ENCODE measurements around the gene IL1RAP.

IL1RAP gene

DNA sequence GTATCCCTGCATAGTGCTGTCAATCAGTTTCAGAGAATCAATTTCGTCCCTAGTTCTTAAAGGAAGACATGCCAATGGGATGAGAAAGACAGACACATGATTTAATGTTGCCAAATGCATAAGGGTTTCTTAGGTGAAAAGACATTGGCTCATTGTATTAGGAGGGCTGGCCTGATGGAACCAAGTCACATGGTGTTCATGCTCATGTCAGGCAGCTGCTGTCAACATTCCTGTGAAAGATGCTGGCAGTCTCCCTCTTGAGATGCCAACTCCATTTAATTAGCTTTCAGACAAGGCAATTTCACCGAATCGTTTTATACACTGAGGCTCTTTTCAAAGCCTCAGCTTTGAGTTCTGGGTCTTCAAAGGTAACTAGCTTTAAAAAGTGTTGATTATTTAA, 16.1 kb upstream of the IL1RAP start:
- no peaks in the 10 kb centered on the region for H3K27me3 ChIP-seq (ENCODE audit: insufficient read depth, poor library complexity, severe bottlenecking)
- no peak overlapping the region for H3K4me3 ChIP-seq (ENCODE audit: severe bottlenecking)
- TF ChIP-seq, protein P1, sequence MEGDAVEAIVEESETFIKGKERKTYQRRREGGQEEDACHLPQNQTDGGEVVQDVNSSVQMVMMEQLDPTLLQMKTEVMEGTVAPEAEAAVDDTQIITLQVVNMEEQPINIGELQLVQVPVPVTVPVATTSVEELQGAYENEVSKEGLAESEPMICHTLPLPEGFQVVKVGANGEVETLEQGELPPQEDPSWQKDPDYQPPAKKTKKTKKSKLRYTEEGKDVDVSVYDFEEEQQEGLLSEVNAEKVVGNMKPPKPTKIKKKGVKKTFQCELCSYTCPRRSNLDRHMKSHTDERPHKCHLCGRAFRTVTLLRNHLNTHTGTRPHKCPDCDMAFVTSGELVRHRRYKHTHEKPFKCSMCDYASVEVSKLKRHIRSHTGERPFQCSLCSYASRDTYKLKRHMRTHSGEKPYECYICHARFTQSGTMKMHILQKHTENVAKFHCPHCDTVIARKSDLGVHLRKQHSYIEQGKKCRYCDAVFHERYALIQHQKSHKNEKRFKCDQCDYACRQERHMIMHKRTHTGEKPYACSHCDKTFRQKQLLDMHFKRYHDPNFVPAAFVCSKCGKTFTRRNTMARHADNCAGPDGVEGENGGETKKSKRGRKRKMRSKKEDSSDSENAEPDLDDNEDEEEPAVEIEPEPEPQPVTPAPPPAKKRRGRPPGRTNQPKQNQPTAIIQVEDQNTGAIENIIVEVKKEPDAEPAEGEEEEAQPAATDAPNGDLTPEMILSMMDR (IDR thresholded peaks at IDR 0.05; ENCODE audit: poor library complexity, severe bottlenecking): no peak
- H3K4me1 ChIP-seq (ENCODE audit: insufficient read depth, poor library complexity, severe bottlenecking): no peaks in the 10 kb centered on the region
- H3K9me3 ChIP-seq (ENCODE audit: severe bottlenecking): no peaks in the 10 kb centered on the region
- no peak overlapping the region for H3K27ac ChIP-seq (ENCODE audit: poor library complexity, severe bottlenecking)
- ATAC-seq (ENCODE audit: low read depth): peak; percentile 60
- no peak for DNase-seq (ENCODE audit: low spot score)
- no peaks in the 10 kb centered on the region for H3K36me3 ChIP-seq (ENCODE audit: low read depth)

DNA sequence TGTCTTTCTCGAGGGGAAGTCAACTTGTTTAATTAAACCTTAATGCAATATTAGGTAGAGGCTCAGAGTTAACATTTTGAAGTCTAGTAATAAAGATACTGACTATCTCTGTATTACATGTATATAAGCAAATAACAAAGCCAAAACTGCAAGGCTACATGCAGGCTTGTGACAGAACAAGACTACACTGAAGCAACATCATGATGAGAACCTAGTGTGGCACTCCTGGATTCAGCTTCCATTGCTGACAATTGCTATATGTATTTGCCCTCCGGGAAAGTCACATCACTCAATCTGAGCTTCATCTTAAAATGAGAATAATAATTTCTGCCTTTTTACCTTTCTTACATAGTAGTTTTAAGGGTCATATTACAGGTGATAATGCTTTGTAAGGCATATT, 15.6 kb upstream of the IL1RAP start:
- Histone ChIP-seq H3K27me3 (ENCODE audit: insufficient read depth, poor library complexity, severe bottlenecking) (no peaks in the 10 kb centered on the region), H3K9me3 (ENCODE audit: severe bottlenecking) (no peaks in the 10 kb centered on the region), H3K27ac (ENCODE audit: poor library complexity, severe bottlenecking) (no peak overlapping the region), H3K4me3 (ENCODE audit: severe bottlenecking) (no peak overlapping the region), H3K36me3 (ENCODE audit: low read depth) (no peaks in the 10 kb centered on the region), H3K4me1 (ENCODE audit: insufficient read depth, poor library complexity, severe bottlenecking) (no peaks in the 10 kb centered on the region)
- no peak for DNase-seq (ENCODE audit: low spot score)
- TF ChIP-seq, protein P1 (IDR thresholded peaks at IDR 0.05; ENCODE audit: poor library complexity, severe bottlenecking): no peak
- ATAC-seq (ENCODE audit: low read depth): no peak

DNA sequence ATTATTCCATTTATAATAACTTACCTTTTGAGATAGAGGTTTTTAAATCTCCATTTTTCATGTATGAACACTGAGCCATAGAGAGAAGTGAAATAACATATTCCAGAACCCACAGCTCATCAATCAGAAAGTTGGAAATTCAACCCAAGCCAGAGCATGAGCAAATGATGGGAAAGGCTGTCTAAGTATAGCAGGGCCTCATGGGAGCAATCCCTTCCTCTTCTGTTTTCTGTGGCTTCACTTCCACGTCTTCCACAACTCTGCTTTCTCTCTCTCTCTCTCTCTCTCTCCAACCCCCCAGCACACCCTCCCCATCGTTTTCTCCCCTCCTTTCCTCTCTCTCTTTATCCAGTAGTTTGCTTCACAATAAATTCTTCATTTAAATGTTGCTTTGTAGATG, 14.8 kb upstream of the IL1RAP start:
- DNase-seq (ENCODE audit: low spot score) (no peak), ATAC-seq (ENCODE audit: low read depth) (no peak)
- H3K4me3 ChIP-seq (ENCODE audit: severe bottlenecking): no peak overlapping the region
- no peaks in the 10 kb centered on the region for H3K4me1 ChIP-seq (ENCODE audit: insufficient read depth, poor library complexity, severe bottlenecking)
- H3K36me3 ChIP-seq (ENCODE audit: low read depth): no peaks in the 10 kb centered on the region
- TF ChIP-seq, protein P1 (IDR thresholded peaks at IDR 0.05; ENCODE audit: poor library complexity, severe bottlenecking): no peak
- H3K27ac ChIP-seq (ENCODE audit: poor library complexity, severe bottlenecking): no peak overlapping the region
- H3K9me3 ChIP-seq (ENCODE audit: severe bottlenecking): no peaks in the 10 kb centered on the region
- no peaks in the 10 kb centered on the region for H3K27me3 ChIP-seq (ENCODE audit: insufficient read depth, poor library complexity, severe bottlenecking)

DNA sequence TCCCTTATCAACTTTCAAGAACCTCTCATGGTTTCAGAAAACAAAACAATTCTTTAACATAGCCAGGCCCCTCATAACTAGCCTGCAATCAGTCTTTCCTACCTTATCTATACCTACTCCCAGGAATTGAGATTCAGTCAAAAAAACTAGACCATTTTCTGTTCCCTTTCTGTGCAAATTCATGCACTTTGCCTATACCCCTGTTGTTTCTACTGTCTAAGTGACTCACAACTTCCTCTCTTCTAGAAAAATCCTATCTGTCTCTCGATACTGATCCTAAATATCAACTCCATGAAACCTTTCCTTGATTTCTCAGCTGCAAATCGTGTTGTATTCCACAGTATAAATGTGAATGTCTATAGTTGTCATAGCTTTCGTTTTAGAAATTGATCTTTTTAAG, 10.9 kb upstream of the IL1RAP start:
- TF ChIP-seq, protein P1 (IDR thresholded peaks at IDR 0.05; ENCODE audit: poor library complexity, severe bottlenecking): no peak
- Histone ChIP-seq H3K4me1 (ENCODE audit: insufficient read depth, poor library complexity, severe bottlenecking) (no peaks in the 10 kb centered on the region), H3K9me3 (ENCODE audit: severe bottlenecking) (no peaks in the 10 kb centered on the region), H3K36me3 (ENCODE audit: low read depth) (no peaks in the 10 kb centered on the region), H3K27ac (ENCODE audit: poor library complexity, severe bottlenecking) (no peak overlapping the region), H3K27me3 (ENCODE audit: insufficient read depth, poor library complexity, severe bottlenecking) (no peaks in the 10 kb centered on the region), H3K4me3 (ENCODE audit: severe bottlenecking) (no peak overlapping the region)
- ATAC-seq (ENCODE audit: low read depth): no peak
- no peak for DNase-seq (ENCODE audit: low spot score)

DNA sequence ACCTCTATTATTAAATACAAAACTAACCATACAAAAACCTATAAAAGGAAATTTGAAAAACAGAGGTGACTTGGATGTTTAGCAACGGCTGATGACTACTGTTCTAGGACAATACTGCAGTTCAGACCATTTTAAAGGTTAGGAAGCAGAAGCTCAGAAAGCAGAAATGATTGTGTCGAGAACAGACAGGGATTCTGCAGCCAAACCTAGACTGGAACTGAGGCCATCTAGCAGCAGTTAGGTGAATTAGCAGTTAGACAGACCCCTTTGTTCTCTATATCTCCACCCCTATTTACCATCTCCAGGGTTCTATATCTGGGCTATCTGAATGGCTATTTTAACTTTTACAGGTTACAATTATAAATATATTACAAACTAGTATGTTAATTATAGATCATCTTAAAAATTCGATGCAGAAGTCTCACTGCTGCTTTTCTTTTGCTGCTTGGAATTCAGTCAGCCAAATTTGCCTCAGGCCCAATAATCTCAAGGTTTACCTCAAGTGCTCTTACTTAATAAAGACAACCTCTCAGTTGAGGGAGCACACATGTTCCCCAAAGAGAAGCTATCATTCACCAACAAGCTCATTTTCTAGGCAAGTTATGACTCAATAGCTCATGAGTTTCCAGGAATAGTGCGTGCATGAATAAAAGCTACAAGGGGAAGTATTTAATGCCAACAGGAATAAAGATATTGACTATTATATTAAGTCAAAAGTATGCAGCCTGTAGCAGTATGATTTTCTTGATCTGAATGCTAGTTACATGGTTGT, 9.3 kb upstream of the IL1RAP start:
- DNase-seq (ENCODE audit: low spot score) (no peak), ATAC-seq (ENCODE audit: low read depth) (no peak)
- no peak overlapping the region for H3K4me3 ChIP-seq (ENCODE audit: severe bottlenecking)
- no peaks in the 10 kb centered on the region for H3K4me1 ChIP-seq (ENCODE audit: insufficient read depth, poor library complexity, severe bottlenecking)
- TF ChIP-seq, protein P1 (IDR thresholded peaks at IDR 0.05; ENCODE audit: poor library complexity, severe bottlenecking): peak; percentile 12
- H3K27ac ChIP-seq (ENCODE audit: poor library complexity, severe bottlenecking): no peak overlapping the region
- H3K9me3 ChIP-seq (ENCODE audit: severe bottlenecking): no peaks in the 10 kb centered on the region
- no peaks in the 10 kb centered on the region for H3K27me3 ChIP-seq (ENCODE audit: insufficient read depth, poor library complexity, severe bottlenecking)
- H3K36me3 ChIP-seq (ENCODE audit: low read depth): no peaks in the 10 kb centered on the region
